ENCODE data around the gene LTBR. TPM values are rescaled to one million over a fixed set of nuclear protein-coding genes. Genes with fewer than 3 reads are reported as not detected.

LTBR gene
- total RNA-seq, 1 donor from 2014 or later: 16.4 TPM

- Mint-ChIP-seq H3K4me1 (ENCODE audit: unreplicated experiment) (peaks cover 84% of the 10 kb centered on the region), H3K9me3 (ENCODE audit: unreplicated experiment) (no peaks in the 10 kb centered on the region), H3K4me3 (ENCODE audit: unreplicated experiment) (no peak overlapping the region), H3K27ac (ENCODE audit: unreplicated experiment) (peak overlapping the region; percentile 96), H3K27me3 (ENCODE audit: unreplicated experiment) (no peaks in the 10 kb centered on the region), H3K36me3 (ENCODE audit: unreplicated experiment) (no peaks in the 10 kb centered on the region)
- no peak for TF ChIP-seq CTCF (IDR thresholded peaks at IDR 0.05)
- DNase-seq (ENCODE audit: extremely low spot score, unreplicated experiment): no peak
Measured at GRCh38 chr12:6373022-6373787, 10.8 kb upstream of the LTBR start.

- Mint-ChIP-seq H3K27me3 (ENCODE audit: unreplicated experiment) (no peaks in the 10 kb centered on the region), H3K36me3 (ENCODE audit: unreplicated experiment) (no peaks in the 10 kb centered on the region), H3K4me3 (ENCODE audit: unreplicated experiment) (no peak overlapping the region), H3K27ac (ENCODE audit: unreplicated experiment) (no peak overlapping the region), H3K9me3 (ENCODE audit: unreplicated experiment) (no peaks in the 10 kb centered on the region), H3K4me1 (ENCODE audit: unreplicated experiment) (peaks cover 79% of the 10 kb centered on the region)
- DNase-seq (ENCODE audit: extremely low spot score, unreplicated experiment): no peak
- TF ChIP-seq CTCF (IDR thresholded peaks at IDR 0.05): no peak
Measured at GRCh38 chr12:6374028-6374785, 9.8 kb upstream of the LTBR start.

- Mint-ChIP-seq H3K4me3 (ENCODE audit: unreplicated experiment) (no peak overlapping the region), H3K27ac (ENCODE audit: unreplicated experiment) (peak overlapping the region; percentile 95), H3K27me3 (ENCODE audit: unreplicated experiment) (no peaks in the 10 kb centered on the region), H3K36me3 (ENCODE audit: unreplicated experiment) (no peaks in the 10 kb centered on the region), H3K4me1 (ENCODE audit: unreplicated experiment) (peaks cover 76% of the 10 kb centered on the region), H3K9me3 (ENCODE audit: unreplicated experiment) (no peaks in the 10 kb centered on the region)
- no peak for TF ChIP-seq CTCF (IDR thresholded peaks at IDR 0.05)
- DNase-seq (ENCODE audit: extremely low spot score, unreplicated experiment): no peak
Measured at GRCh38 chr12:6374786-6375160, 9.2 kb upstream of the LTBR start.

GRCh38 chr12:6375269-6376078 is 8.5 kb upstream of the LTBR start, which contains the start of gene SCNN1A:
Gene SCNN1A, minus strand, starts transcription at chr12:6375563. Its CDS starts 780 bp downstream, at chr12:6374783.
- H3K4me3 Mint-ChIP-seq (ENCODE audit: unreplicated experiment): no peak within 1 kb of the TSS
- peaks cover 69% of the 10 kb centered on the region for H3K4me1 Mint-ChIP-seq (ENCODE audit: unreplicated experiment)
- H3K27me3 Mint-ChIP-seq (ENCODE audit: unreplicated experiment): no peaks in the 10 kb centered on the region
- H3K27ac Mint-ChIP-seq (ENCODE audit: unreplicated experiment): peak within 1 kb of the TSS; percentile 95
- no peak for DNase-seq (ENCODE audit: extremely low spot score, unreplicated experiment)
- H3K36me3 Mint-ChIP-seq (ENCODE audit: unreplicated experiment): no peaks in the 10 kb centered on the region
- no peak for TF ChIP-seq CTCF (IDR thresholded peaks at IDR 0.05)
- H3K9me3 Mint-ChIP-seq (ENCODE audit: unreplicated experiment): no peaks in the 10 kb centered on the region

Data from osteocyte (in vitro differentiated cells).